Peyer's patch (tissue), 4 donors: ENCODE measurements around the gene KCMF1.

Source experiments
- POLR2A ChIP-seq, 2 donors: fragments of 450-650 bp; IDR thresholded peaks; one replicate each; pipeline ENCODE4 v1.5.1; 2017; ENCODE audit warnings: antibody characterized with exemption in 2 of 2, mild to moderate bottlenecking in 2 of 2, moderate library complexity in 2 of 2
- TF ChIP-seq, protein P1 (sequence below), 6 experiments: fragments of 450-650 bp in 4 of 6; fragments of 200-600 bp in 2 of 6; sonication (generic) in 1 of 6; IDR thresholded peaks; one replicate each; pipeline ENCODE4 v1.5.1; 2017 to 2019; ENCODE audit warnings: antibody characterized with exemption in 6 of 6, mild to moderate bottlenecking in 3 of 6, moderate library complexity in 1 of 6

DNA sequence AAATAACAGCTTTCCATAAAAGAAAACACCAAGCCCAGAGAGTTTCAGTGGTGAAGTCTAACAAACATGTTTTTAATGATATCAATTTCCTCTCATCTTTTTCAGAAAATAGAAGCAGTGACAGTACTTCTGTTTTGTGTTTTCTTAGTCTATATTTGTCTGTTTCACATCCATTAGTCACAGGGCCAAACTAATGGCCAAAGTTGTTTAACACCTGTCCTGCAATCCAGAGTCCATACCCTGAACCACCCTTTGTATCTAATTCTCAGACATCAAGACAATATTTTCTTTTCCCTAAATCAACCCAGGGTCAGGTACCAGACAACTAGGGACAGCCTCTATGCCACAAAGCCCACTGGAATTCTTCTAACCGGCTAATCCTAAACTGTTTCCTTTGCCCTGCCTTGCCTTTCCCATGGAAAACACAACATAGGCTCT is 39.6 kb upstream of the KCMF1 start:
- TF ChIP-seq, protein P1, sequence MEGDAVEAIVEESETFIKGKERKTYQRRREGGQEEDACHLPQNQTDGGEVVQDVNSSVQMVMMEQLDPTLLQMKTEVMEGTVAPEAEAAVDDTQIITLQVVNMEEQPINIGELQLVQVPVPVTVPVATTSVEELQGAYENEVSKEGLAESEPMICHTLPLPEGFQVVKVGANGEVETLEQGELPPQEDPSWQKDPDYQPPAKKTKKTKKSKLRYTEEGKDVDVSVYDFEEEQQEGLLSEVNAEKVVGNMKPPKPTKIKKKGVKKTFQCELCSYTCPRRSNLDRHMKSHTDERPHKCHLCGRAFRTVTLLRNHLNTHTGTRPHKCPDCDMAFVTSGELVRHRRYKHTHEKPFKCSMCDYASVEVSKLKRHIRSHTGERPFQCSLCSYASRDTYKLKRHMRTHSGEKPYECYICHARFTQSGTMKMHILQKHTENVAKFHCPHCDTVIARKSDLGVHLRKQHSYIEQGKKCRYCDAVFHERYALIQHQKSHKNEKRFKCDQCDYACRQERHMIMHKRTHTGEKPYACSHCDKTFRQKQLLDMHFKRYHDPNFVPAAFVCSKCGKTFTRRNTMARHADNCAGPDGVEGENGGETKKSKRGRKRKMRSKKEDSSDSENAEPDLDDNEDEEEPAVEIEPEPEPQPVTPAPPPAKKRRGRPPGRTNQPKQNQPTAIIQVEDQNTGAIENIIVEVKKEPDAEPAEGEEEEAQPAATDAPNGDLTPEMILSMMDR (IDR thresholded peaks at IDR 0.05): no peak
- no peak for TF ChIP-seq POLR2A (IDR thresholded peaks at IDR 0.05)
